HEK293 (cell line): ENCODE data around the gene SDF2.

ENCODE experiments used
- CTCF ChIA-PET: fragments of 350-600 bp; formaldehyde crosslinking; extraction: SDS; loops from one replicate; lab custom pipeline; 2021; ENCODE audit warnings: antibody characterized with exemption; lab: Yijun Ruan, JAX
- POLR2A ChIA-PET: fragments of 300-600 bp; formaldehyde crosslinking; extraction: SDS; loops from one replicate; lab custom pipeline; 2020; ENCODE audit warnings: antibody characterized with exemption, inconsistent platforms; lab: Yijun Ruan, JAX
- H3K27ac ChIP-seq: fragments of 200-500 bp; sonication (Bioruptor generic); 2 replicates; pipeline ENCODE4 v1.5.1; 2014; ENCODE audit warnings: low read depth, low read length, control low read depth, inconsistent platforms; ENCODE audit errors: extremely low read depth
- H3K36me3 ChIP-seq, 2 experiments: fragments of 200-500 bp in 1 of 2; sonication (Bioruptor generic) in 1 of 2; 1 replicate in 1 of 2; 2 replicates in 1 of 2; pipeline ENCODE4 v1.5.1; 2014 to 2017; ENCODE audit warnings: inconsistent platforms in 2 of 2, low read length in 2 of 2; ENCODE audit not compliant: control insufficient read depth in 2 of 2, insufficient read depth in 1 of 2
- H3K4me1 ChIP-seq: fragments of 200-500 bp; sonication (Bioruptor generic); 2 replicates; pipeline ENCODE4 v1.5.1; 2014; ENCODE audit warnings: mild to moderate bottlenecking, low read length, inconsistent platforms; ENCODE audit not compliant: control insufficient read depth, insufficient read depth
- H3K4me3 ChIP-seq: 2 replicates; pipeline ENCODE4 v1.5.1; 2011; ENCODE audit warnings: low read depth, mild to moderate bottlenecking, control low read depth, low read length, moderate library complexity
- H3K9me3 ChIP-seq: fragments of 200-500 bp; sonication (Bioruptor generic); 2 replicates; pipeline ENCODE4 v1.5.1; 2014; ENCODE audit warnings: low read depth, low read length, inconsistent platforms; ENCODE audit not compliant: control insufficient read depth, insufficient read depth
- GLIS2 ChIP-seq: fragments of 450-650 bp; formaldehyde crosslinking; IDR thresholded peaks from 2 replicates; pipeline ENCODE4 v1.5.1; 2016; ENCODE audit warnings: missing biosample characterization, missing genetic modification characterization
- KLF1 ChIP-seq: fragments of 450-650 bp; formaldehyde crosslinking; IDR thresholded peaks from 2 replicates; pipeline ENCODE4 v1.5.1; 2016; ENCODE audit warnings: missing biosample characterization, missing genetic modification characterization
- KLF10 ChIP-seq: fragments of 450-650 bp; IDR thresholded peaks from 2 replicates; pipeline ENCODE4 v1.5.1; 2018; ENCODE audit warnings: missing biosample characterization, mild to moderate bottlenecking, missing genetic modification characterization
- KLF8 ChIP-seq: fragments of 450-650 bp; formaldehyde crosslinking; IDR thresholded peaks from 2 replicates; pipeline ENCODE4 v1.5.1; 2016; ENCODE audit warnings: missing biosample characterization, missing genetic modification characterization
- SP2 ChIP-seq: fragments of 450-650 bp; formaldehyde crosslinking; IDR thresholded peaks from 2 replicates; pipeline ENCODE4 v1.5.1; 2016; ENCODE audit warnings: missing biosample characterization, missing genetic modification characterization
- SP3 ChIP-seq: fragments of 450-650 bp; formaldehyde crosslinking; IDR thresholded peaks from 2 replicates; pipeline ENCODE4 v1.5.1; 2016; ENCODE audit warnings: missing biosample characterization, missing genetic modification characterization
- ZBTB17 ChIP-seq: fragments of 450-650 bp; formaldehyde crosslinking; IDR thresholded peaks from 2 replicates; pipeline ENCODE4 v1.5.1; 2016; ENCODE audit warnings: missing biosample characterization, missing genetic modification characterization
- ZBTB20 ChIP-seq: fragments of 450-650 bp; formaldehyde crosslinking; IDR thresholded peaks from 2 replicates; pipeline ENCODE4 v1.5.1; 2016; ENCODE audit warnings: missing biosample characterization, missing genetic modification characterization
- ZBTB48 ChIP-seq: fragments of 450-650 bp; formaldehyde crosslinking; IDR thresholded peaks from 2 replicates; pipeline ENCODE4 v1.5.1; 2016; ENCODE audit warnings: missing biosample characterization, missing genetic modification characterization
- ZBTB8A ChIP-seq: fragments of 450-650 bp; formaldehyde crosslinking; IDR thresholded peaks from 2 replicates; pipeline ENCODE4 v1.5.1; 2016; ENCODE audit warnings: missing biosample characterization, missing genetic modification characterization
- ZFP37 ChIP-seq: fragments of 450-650 bp; formaldehyde crosslinking; IDR thresholded peaks from 2 replicates; pipeline ENCODE4 v1.5.1; 2016; ENCODE audit warnings: missing biosample characterization, missing genetic modification characterization
- ZFP69B ChIP-seq: fragments of 450-650 bp; formaldehyde crosslinking; IDR thresholded peaks from 2 replicates; pipeline ENCODE4 v1.5.1; 2016; ENCODE audit warnings: missing biosample characterization, missing genetic modification characterization
- ZIC2 ChIP-seq: fragments of 450-650 bp; formaldehyde crosslinking; IDR thresholded peaks from 2 replicates; pipeline ENCODE4 v1.5.1; 2016; ENCODE audit warnings: missing biosample characterization, missing genetic modification characterization
- ZNF175 ChIP-seq: fragments of 450-650 bp; formaldehyde crosslinking; IDR thresholded peaks from 2 replicates; pipeline ENCODE4 v1.5.1; 2016; ENCODE audit warnings: missing biosample characterization, missing genetic modification characterization
- ZNF24 ChIP-seq: fragments of 450-650 bp; formaldehyde crosslinking; IDR thresholded peaks from 2 replicates; pipeline ENCODE4 v1.5.1; 2016; ENCODE audit warnings: missing biosample characterization, missing genetic modification characterization
- ZNF433 ChIP-seq: fragments of 450-650 bp; formaldehyde crosslinking; IDR thresholded peaks from 2 replicates; pipeline ENCODE4 v1.5.1; 2016; ENCODE audit warnings: missing biosample characterization, missing genetic modification characterization, low read depth
- ZNF555 ChIP-seq: fragments of 450-650 bp; formaldehyde crosslinking; conservative IDR thresholded peaks from 2 replicates; pipeline ENCODE4 v1.5.1; 2017; ENCODE audit warnings: missing biosample characterization, mild to moderate bottlenecking, missing genetic modification characterization, inconsistent platforms
- ZNF610 ChIP-seq: fragments of 450-650 bp; formaldehyde crosslinking; IDR thresholded peaks from 2 replicates; pipeline ENCODE4 v1.5.1; 2016; ENCODE audit warnings: missing biosample characterization, missing genetic modification characterization, borderline replicate concordance
- ZNF654 ChIP-seq: fragments of 450-650 bp; formaldehyde crosslinking; IDR thresholded peaks from 2 replicates; pipeline ENCODE4 v1.5.1; 2016; ENCODE audit warnings: low read depth, missing biosample characterization, missing genetic modification characterization
- ZNF660 ChIP-seq: fragments of 450-650 bp; IDR thresholded peaks from 2 replicates; pipeline ENCODE4 v1.5.1; 2018; ENCODE audit warnings: missing biosample characterization, mild to moderate bottlenecking, missing genetic modification characterization
- ZNF843 ChIP-seq: fragments of 450-650 bp; formaldehyde crosslinking; IDR thresholded peaks from 2 replicates; pipeline ENCODE4 v1.5.1; 2016; ENCODE audit warnings: missing biosample characterization, missing genetic modification characterization
- ZXDB ChIP-seq: fragments of 450-650 bp; formaldehyde crosslinking; IDR thresholded peaks from 2 replicates; pipeline ENCODE4 v1.5.1; 2016; ENCODE audit warnings: missing biosample characterization, missing genetic modification characterization
- TF ChIP-seq, protein P1 (sequence below): fragments of 450-650 bp; formaldehyde crosslinking; IDR thresholded peaks from 2 replicates; pipeline ENCODE4 v1.5.1; 2016; ENCODE audit warnings: missing biosample characterization, missing genetic modification characterization
- TF ChIP-seq, protein P2 (sequence below): fragments of 450-650 bp; formaldehyde crosslinking; IDR thresholded peaks from 2 replicates; pipeline ENCODE4 v1.5.1; 2016; ENCODE audit warnings: missing biosample characterization, missing genetic modification characterization
- TF ChIP-seq, protein P3 (sequence below): fragments of 450-650 bp; formaldehyde crosslinking; optimal IDR thresholded peaks from 2 replicates; pipeline ENCODE3; 2016; ENCODE audit warnings: missing biosample characterization, mild to moderate bottlenecking, missing genetic modification characterization
- TF ChIP-seq, protein P4 (sequence below): fragments of 450-650 bp; formaldehyde crosslinking; IDR thresholded peaks from 2 replicates; pipeline ENCODE4 v1.5.1; 2016; ENCODE audit warnings: missing biosample characterization, missing genetic modification characterization

Gene SDF2

DNA sequence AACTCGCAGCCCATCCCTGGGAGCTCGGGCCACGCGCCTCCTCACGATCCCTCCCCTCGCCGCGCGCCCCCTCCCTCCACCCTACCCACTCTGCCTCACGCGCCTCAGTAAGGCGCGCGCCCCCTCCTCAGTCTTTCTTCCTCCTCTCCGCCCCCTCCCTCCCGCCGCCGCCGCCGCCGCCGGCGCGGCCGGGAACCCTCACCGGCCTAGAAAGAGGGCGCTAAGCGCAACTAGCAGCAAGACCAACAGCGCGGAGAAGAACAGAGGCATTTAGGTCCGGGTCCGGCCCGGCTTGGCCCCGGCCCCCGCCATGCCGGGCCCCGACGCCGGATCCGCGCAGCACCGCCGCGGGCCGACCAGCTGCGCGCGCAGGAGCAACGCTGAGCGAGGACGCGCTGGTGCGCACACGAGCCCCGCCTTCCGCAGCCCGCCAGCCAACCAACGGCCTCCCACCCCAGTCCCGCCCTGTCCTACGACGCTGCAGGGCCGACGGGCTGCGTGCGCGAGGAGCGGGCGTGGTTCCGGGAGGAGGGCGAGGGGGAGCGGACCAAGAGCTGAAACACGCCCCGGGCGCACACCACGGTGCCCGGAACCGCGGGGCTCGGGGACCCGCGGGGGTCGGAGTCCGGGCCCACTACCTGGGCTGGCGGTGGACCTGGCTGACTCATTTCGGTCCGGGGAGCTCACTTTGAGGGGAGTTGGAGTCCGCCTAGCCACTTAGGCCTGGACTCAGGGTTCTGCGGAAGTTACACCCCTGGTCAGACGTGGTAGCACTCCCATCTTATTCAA is 16.7 kb downstream of the SDF2 start, which contains the start of gene BLTP2:
BLTP2 (minus strand) TSS at position 372 of the 789 bp plus-strand sequence; CDS start at position 270, 102 bp downstream.
- Histone ChIP-seq H3K9me3 (no peaks in the 10 kb centered on the region), H3K27ac (peak within 1 kb of the TSS; percentile 55), H3K4me3 (peak within 1 kb of the TSS; percentile 70), H3K36me3 (peaks cover 41 to 52% of the 10 kb centered on the region in 2 experiments), H3K4me1 (peaks cover 5% of the 10 kb centered on the region)
- POLR2A ChIA-PET: interaction anchor here (0.6 to 5.1 kb wide), 27 partner anchors 10 to 310 kb away, joined by 3 to 56 read pairs (median 4); partner anchors contain the start of genes IFT20, NEK8, PIGS and PROCA1
- CTCF ChIA-PET: interaction anchor here (0.6 to 3.6 kb wide), 25 partner anchors 10 to 310 kb away, joined by 3 to 42 read pairs (median 4); partner anchors contain the start of genes SDF2, SUPT6H and TLCD1
- TF ChIP-seq KLF8: peak; percentile 84
- TF ChIP-seq ZXDB: no peak; the same call in 1 of the 2 replicates
- no peak for TF ChIP-seq ZNF654 (tag by site-specific recombination)
- TF ChIP-seq ZBTB17: peak; percentile 61
- no peak for TF ChIP-seq ZNF433 (tag by site-specific recombination)
- TF ChIP-seq ZFP69B (tag by site-specific recombination): peak; percentile 83
- TF ChIP-seq ZNF175: no peak
- TF ChIP-seq ZNF24 (tag by site-specific recombination): 0 out of 2 replicates have a peak, but pooled peaks have one; percentile 42
- TF ChIP-seq ZNF843 (tag by site-specific recombination): 0 out of 2 replicates have a peak, but pooled peaks have one; percentile 52
- peak; percentile 84 for TF ChIP-seq ZBTB8A (tag by site-specific recombination)
- TF ChIP-seq KLF10 (tag by site-specific recombination): peak; percentile 83
- 0 out of 2 replicates have a peak, but pooled peaks have one; percentile 37 for TF ChIP-seq ZNF610
- peak; percentile 79 for TF ChIP-seq ZBTB48 (tag by site-specific recombination)
- peak; percentile 87 for TF ChIP-seq SP3 (tag by site-specific recombination)
- TF ChIP-seq, protein P1, sequence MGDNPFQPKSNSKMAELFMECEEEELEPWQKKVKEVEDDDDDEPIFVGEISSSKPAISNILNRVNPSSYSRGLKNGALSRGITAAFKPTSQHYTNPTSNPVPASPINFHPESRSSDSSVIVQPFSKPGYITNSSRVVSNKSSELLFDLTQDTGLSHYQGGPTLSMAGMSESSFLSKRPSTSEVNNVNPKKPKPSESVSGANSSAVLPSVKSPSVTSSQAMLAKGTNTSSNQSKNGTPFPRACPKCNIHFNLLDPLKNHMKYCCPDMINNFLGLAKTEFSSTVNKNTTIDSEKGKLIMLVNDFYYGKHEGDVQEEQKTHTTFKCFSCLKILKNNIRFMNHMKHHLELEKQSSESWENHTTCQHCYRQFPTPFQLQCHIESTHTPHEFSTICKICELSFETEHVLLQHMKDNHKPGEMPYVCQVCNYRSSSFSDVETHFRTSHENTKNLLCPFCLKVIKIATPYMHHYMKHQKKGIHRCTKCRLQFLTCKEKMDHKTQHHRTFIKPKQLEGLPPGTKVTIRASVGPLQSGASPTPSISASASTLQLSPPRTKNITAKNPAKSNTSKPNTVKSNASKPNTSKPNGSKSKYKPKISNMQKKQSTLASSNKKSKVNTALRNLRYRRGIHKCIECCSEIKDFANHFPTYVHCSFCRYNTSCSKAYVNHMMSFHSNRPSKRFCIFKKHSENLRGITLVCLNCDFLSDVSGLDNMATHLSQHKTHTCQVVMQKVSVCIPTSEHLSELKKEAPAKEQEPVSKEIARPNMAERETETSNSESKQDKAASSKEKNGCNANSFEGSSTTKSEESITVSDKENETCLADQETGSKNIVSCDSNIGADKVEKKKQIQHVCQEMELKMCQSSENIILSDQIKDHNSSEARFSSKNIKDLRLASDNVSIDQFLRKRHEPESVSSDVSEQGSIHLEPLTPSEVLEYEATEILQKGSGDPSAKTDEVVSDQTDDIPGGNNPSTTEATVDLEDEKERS (tag by site-specific recombination): no peak
- TF ChIP-seq GLIS2 (tag by site-specific recombination): peak; percentile 72
- 0 out of 2 replicates have a peak, but pooled peaks have one; percentile 41 for TF ChIP-seq ZNF660 (tag by site-specific recombination)
- peak; percentile 86 for TF ChIP-seq ZIC2 (tag by site-specific recombination)
- no peak for TF ChIP-seq ZFP37 (tag by site-specific recombination)
- TF ChIP-seq ZBTB20 (tag by site-specific recombination): peak; percentile 61; the same call in 1 of the 2 replicates
- TF ChIP-seq, protein P2, sequence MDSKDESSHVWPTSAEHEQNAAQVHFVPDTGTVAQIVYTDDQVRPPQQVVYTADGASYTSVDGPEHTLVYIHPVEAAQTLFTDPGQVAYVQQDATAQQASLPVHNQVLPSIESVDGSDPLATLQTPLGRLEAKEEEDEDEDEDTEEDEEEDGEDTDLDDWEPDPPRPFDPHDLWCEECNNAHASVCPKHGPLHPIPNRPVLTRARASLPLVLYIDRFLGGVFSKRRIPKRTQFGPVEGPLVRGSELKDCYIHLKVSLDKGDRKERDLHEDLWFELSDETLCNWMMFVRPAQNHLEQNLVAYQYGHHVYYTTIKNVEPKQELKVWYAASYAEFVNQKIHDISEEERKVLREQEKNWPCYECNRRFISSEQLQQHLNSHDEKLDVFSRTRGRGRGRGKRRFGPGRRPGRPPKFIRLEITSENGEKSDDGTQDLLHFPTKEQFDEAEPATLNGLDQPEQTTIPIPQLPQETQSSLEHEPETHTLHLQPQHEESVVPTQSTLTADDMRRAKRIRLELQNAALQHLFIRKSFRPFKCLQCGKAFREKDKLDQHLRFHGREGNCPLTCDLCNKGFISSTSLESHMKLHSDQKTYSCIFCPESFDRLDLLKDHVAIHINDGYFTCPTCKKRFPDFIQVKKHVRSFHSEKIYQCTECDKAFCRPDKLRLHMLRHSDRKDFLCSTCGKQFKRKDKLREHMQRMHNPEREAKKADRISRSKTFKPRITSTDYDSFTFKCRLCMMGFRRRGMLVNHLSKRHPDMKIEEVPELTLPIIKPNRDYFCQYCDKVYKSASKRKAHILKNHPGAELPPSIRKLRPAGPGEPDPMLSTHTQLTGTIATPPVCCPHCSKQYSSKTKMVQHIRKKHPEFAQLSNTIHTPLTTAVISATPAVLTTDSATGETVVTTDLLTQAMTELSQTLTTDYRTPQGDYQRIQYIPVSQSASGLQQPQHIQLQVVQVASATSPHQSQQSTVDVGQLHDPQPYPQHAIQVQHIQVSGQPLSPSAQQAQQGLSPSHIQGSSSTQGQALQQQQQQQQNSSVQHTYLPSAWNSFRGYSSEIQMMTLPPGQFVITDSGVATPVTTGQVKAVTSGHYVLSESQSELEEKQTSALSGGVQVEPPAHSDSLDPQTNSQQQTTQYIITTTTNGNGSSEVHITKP (tag by site-specific recombination): peak; percentile 97
- TF ChIP-seq, protein P3, sequence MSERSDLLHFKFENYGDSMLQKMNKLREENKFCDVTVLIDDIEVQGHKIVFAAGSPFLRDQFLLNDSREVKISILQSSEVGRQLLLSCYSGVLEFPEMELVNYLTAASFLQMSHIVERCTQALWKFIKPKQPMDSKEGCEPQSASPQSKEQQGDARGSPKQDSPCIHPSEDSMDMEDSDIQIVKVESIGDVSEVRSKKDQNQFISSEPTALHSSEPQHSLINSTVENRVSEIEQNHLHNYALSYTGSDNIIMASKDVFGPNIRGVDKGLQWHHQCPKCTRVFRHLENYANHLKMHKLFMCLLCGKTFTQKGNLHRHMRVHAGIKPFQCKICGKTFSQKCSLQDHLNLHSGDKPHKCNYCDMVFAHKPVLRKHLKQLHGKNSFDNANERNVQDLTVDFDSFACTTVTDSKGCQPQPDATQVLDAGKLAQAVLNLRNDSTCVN (tag by site-specific recombination): peak; percentile 97
- TF ChIP-seq SP2 (tag by site-specific recombination): peak; percentile 93
- no peak for TF ChIP-seq ZNF555 (tag by site-specific recombination)
- peak; percentile 92 for TF ChIP-seq KLF1 (tag by site-specific recombination)
- TF ChIP-seq, protein P4, sequence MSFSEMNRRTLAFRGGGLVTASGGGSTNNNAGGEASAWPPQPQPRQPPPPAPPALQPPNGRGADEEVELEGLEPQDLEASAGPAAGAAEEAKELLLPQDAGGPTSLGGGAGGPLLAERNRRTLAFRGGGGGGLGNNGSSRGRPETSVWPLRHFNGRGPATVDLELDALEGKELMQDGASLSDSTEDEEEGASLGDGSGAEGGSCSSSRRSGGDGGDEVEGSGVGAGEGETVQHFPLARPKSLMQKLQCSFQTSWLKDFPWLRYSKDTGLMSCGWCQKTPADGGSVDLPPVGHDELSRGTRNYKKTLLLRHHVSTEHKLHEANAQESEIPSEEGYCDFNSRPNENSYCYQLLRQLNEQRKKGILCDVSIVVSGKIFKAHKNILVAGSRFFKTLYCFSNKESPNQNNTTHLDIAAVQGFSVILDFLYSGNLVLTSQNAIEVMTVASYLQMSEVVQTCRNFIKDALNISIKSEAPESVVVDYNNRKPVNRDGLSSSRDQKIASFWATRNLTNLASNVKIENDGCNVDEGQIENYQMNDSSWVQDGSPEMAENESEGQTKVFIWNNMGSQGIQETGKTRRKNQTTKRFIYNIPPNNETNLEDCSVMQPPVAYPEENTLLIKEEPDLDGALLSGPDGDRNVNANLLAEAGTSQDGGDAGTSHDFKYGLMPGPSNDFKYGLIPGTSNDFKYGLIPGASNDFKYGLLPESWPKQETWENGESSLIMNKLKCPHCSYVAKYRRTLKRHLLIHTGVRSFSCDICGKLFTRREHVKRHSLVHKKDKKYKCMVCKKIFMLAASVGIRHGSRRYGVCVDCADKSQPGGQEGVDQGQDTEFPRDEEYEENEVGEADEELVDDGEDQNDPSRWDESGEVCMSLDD: peak; percentile 85; the same call in 1 of the 2 replicates
